MV-4-11 (cell line): ENCODE results near the gene ISCA2.
A peak's percentile ranks its signal among the peaks of the same experiment; 100 is the strongest.

ENCODE experiments used
- DNase-seq: peaks from one replicate; lab custom pipeline; 2025; lab: John Stamatoyannopoulos, UW

ISCA2 gene

DNA sequence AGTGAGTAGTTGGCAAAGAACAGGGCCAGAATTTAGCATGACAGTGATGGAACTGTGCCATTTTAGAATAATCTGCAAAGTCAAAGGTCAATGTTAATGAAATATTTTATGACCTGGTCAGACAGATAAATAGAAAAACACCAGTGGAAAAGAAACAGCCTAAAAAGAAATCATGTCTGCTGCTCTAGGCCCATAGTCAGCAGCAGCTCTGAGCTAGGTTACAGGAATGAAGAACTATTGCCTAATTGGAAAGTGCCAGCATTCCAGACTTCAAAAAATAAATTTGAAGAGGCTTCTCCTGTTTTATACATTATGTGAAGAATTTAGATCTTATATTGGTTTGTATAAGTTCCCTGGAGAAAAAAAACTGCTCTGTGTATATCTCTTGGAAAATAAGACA, 10.2 kb upstream of the ISCA2 start:
- DNase-seq = no peak

DNA sequence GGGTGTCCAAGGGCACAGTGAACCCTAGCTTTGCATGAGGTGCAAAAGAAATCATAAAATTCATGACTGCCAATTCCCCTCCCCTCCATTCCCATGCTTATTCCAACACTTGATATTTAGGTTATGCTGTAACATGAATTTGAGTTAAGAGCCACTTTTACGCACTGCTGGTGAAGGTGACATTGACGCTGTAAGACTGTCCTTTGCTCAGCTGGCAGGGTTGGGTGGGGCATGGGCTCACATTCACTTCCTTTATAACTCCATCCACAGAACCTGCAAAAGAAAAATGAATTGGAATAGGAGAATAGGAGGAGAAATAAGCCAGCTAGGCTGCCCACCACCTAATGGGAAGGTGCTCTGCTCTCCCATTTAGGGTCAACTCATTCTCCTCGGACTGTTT, 7.4 kb upstream of the ISCA2 start:
- no peak for DNase-seq

GRCh38 chr14:74488786-74489397, 4.7 kb upstream of the ISCA2 start:
- peak; percentile 96 for DNase-seq

DNA sequence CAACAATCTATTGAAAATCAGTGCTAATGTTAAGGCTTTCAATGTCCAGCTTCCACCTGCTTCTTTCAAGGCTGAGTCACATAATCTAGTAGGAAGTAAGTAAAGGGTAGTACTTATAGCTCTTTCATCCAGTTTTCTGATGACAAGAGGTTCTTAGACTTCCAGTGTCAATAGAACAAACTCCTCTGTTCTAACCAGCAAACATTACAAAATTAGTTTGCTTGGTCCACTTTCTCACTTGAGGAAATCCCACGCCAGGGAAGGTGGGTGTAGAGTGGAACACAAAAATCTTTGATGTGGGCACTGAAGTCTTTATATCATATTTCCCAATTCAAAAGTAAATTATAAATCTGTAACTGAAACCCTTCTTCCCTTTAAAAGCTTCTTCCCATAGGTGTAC, 3.1 kb upstream of the ISCA2 start:
- DNase-seq = no peak

DNA sequence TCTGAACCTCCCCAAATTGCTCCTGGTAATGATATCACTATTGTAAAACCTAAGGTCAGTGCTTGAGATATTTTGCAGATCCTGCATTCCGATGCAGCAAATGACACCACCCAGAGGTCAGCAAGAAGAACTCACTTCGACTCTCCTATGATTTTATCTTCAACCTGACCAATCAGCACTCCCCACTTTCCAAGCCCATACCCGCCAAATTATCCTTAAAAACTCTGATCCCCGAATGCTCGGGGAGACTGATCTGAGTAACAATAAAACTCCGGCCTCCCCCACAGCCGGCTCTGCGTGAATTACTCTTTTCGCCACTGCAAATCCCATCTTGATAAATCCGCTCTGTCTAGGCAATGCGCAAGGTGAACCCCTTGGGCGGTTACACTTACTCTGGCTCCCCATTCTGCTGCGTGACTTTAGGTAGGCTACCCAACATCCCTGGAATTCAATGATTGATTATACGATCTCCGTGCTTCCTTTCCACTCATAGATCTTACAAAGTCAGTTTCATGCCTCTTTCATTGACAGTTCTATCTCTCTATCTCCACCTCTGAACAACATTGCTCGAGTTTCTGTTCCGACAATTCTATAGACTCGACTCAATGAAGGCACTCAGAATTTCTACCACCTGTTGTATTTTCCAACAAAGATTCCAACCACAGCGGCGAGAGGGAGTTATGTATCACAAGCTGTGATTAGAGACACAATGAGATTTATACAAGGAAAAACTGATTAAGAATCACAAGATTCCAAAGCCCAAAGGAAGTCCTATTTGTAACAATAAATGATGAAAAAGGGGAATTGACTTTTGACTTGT, 1.4 kb upstream of the ISCA2 start:
- DNase-seq = peak; percentile 52

- no peak for DNase-seq
These were observed 706 bp upstream of the ISCA2 start, which contains the start of gene NPC2 for GRCh38 chr14:74492776-74493342. Gene NPC2, minus strand, starts transcription at chr14:74493305. Its CDS starts 31 bp downstream, at chr14:74493274.

GRCh38 chr14:74495356-74495755, 1.8 kb downstream of the ISCA2 start:
- peak; percentile 53 for DNase-seq

GRCh38 chr14:74500417-74501134, 7.0 kb downstream of the ISCA2 start:
- no peak for DNase-seq

DNA sequence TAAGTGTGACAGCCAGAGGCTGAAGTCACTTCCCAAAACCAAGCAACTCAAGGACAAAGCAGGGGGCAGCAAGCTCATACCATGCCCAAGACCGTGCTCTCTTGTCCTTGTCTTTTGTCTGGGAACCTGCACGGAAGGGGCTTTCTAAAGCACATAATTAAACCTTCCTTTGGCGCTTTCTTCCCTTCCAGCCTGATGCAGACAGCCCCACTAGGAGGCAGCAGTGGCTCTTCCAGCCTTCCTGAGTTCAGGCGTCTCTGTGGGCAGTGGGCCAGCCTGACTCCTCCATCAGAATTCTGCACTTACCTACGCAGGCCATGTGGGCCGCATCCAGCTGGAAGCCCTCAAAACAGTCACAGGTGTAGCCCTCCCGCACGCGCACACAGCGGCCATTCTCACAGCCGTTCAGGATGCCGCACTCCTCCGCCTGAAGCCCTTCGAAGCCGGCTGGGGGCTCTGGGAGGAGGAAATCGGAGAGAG, 7.6 kb downstream of the ISCA2 start:
- DNase-seq = no peak

DNA sequence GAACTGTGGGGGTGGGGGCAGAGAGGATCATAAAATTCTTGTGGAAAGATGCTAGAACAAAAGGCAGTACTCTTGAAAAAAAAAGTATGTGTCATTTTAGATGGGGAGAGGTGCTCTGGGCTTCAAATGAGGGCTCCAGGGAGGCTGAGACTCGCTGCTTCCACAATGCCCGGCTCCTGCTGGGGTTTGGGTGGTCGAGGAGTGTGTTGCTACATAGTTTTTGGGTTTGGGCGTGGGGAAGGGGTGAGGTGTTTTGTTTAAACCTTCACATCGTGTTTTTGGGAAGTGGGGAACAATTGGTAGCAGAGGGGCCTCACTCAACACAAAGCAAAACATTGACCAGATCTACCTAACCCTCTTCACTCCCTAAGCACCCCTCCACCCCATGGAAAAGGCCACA, 8.1 kb downstream of the ISCA2 start:
- no peak for DNase-seq

- peak; percentile 10 for DNase-seq
These were observed 8.9 kb downstream of the ISCA2 start for GRCh38 chr14:74502236-74503019.

- no peak for DNase-seq
These were observed 9.8 kb downstream of the ISCA2 start for GRCh38 chr14:74503291-74503937.

- DNase-seq = no peak
These were observed 10.4 kb downstream of the ISCA2 start for GRCh38 chr14:74503938-74504335.

DNA sequence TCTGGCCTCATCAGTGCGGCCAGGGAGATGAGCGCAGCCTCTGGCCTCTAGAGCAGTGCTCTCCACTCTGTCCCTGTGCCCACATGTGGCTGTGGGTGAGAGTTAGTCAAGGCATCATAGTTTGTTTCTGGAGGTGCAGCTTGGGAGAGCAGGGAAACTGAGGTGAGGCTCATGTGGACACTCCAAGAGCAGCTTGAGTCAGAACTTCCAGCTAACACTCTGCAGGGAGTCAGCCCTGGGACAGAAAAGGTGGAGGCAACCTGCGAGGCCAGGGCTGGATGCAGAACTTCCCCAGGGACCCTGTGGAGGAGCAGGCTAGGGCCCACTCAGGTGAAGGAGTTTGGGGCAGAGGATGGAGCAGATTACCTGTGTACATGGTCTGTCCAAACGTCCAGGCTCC, 10.8 kb downstream of the ISCA2 start:
- no peak for DNase-seq

DNA sequence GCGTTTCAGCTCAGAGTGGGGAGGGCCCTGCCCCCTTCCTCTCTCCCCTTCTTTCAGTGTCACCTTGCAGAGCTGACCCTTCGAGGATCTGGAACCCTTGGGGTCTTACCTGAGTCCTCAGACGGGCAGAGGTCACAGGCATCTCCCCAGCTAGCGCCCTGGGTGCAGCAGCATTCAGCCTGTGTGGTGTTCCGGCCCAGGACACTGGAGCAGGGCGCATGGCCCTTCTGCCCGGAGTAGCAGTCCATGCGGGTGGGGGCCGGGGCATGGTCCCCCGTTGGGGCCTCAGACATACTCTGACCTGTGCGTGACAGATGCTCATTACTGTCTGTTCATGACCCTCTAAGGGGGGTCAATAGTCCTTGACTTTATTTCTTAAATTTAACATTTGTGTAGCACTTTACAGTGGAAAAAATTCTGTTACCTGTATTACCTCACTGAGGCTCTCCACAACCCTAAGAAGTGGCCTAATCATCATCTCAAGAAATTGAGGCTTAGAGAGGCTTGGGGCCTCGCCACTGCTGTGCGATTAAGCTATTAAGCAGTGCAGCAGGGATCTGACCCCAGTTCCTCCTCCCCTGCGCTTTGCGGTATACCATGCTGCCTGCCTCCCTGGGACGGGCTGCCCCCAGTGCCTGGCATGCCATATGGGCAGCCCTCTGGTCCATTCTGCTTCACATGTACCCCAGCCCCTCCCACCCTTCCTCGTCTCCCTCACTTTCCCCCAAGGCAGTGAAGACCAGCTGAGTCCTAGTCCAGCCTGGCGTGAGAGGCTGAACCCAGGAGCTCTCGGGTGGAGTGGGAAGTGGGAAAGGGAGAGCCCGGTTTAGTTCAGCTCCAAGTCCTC, 11.5 kb downstream of the ISCA2 start:
- no peak for DNase-seq

DNA sequence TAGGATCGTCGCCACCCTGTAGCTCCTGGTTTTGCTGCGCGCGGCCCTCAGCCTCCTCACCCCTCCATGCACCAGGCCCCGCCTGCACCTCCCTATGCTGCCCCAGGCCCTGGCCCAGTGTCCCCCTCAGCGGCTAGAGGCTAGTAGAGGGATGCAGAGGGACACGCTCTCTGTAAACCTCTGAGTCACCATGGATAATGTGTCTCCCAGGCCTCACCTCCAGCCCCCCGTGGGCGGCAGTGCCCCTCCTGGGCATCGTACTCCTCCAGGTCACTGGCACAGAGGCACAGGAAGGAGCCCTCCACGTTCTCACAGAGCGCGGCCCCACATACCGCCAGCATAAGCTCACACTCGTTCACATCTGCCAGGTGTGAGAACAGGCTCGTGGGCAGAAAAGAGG, 12.3 kb downstream of the ISCA2 start:
- no peak for DNase-seq

- no peak for DNase-seq
These were observed 12.9 kb downstream of the ISCA2 start for GRCh38 chr14:74506411-74506851.

GRCh38 chr14:74507085-74507484, 13.5 kb downstream of the ISCA2 start:
- no peak for DNase-seq

GRCh38 chr14:74507840-74508239, 14.3 kb downstream of the ISCA2 start:
- DNase-seq = no peak

GRCh38 chr14:74508292-74508731, 14.7 kb downstream of the ISCA2 start:
- no peak for DNase-seq
